KOPT-K1 (cell line): ENCODE data around the gene SLC5A1.

ENCODE experiments used
- H3K27ac ChIP-seq: fragments of 200-600 bp; sonication (generic); 2 replicates; pipeline ENCODE4 v1.5.1; 2016; ENCODE audit warnings: antibody characterized with exemption, mild to moderate bottlenecking, low read depth, low read length; ENCODE audit not compliant: poor library complexity, severe bottlenecking
- H3K36me3 ChIP-seq: fragments of 200-600 bp; sonication (generic); 2 replicates; pipeline ENCODE4 v1.5.1; 2017; ENCODE audit warnings: antibody characterized with exemption, mild to moderate bottlenecking, low read length, moderate library complexity; ENCODE audit not compliant: insufficient read depth
- H3K9me3 ChIP-seq: fragments of 200-600 bp; sonication (generic); 2 replicates; pipeline ENCODE4 v1.5.1; 2017; ENCODE audit warnings: antibody characterized with exemption, low read length, mild to moderate bottlenecking; ENCODE audit not compliant: insufficient read depth, poor library complexity, severe bottlenecking

Gene SLC5A1

GRCh38 chr22:32042924-32043323 is at the start of gene SLC5A1:
SLC5A1 (plus strand) TSS chr22:32043261; CDS start chr22:32043282, 21 bp downstream.
- Histone ChIP-seq H3K36me3 (no peaks in the 10 kb centered on the region), H3K27ac (no peak within 1 kb of the TSS), H3K9me3 (no peaks in the 10 kb centered on the region)

GRCh38 chr22:31995046-31995445 is 48.0 kb upstream of the SLC5A1 start:
- H3K9me3 ChIP-seq, result no peaks in the 10 kb centered on the region
- no peak overlapping the region for H3K27ac ChIP-seq
- no peaks in the 10 kb centered on the region for H3K36me3 ChIP-seq

GRCh38 chr22:31995807-31996206 is 47.3 kb upstream of the SLC5A1 start:
- H3K9me3 ChIP-seq, result no peaks in the 10 kb centered on the region
- H3K27ac ChIP-seq, result no peak overlapping the region
- no peaks in the 10 kb centered on the region for H3K36me3 ChIP-seq

- Histone ChIP-seq H3K27ac (no peak overlapping the region), H3K9me3 (no peaks in the 10 kb centered on the region), H3K36me3 (no peaks in the 10 kb centered on the region)
Observed at GRCh38 chr22:31998784-31999385, 44.2 kb upstream of the SLC5A1 start.

- no peaks in the 10 kb centered on the region for H3K36me3 ChIP-seq
- no peak overlapping the region for H3K27ac ChIP-seq
- no peaks in the 10 kb centered on the region for H3K9me3 ChIP-seq
Observed at GRCh38 chr22:32000181-32000580, 42.9 kb upstream of the SLC5A1 start.

GRCh38 chr22:32005453-32005852 is 37.6 kb upstream of the SLC5A1 start:
- Histone ChIP-seq H3K36me3 (no peaks in the 10 kb centered on the region), H3K9me3 (no peaks in the 10 kb centered on the region), H3K27ac (no peak overlapping the region)

- Histone ChIP-seq H3K36me3 (no peaks in the 10 kb centered on the region), H3K27ac (no peak overlapping the region), H3K9me3 (peaks cover 16% of the 10 kb centered on the region)
Observed at GRCh38 chr22:32013200-32013599, 29.9 kb upstream of the SLC5A1 start.

GRCh38 chr22:32016081-32016480 is 27.0 kb upstream of the SLC5A1 start:
- peaks cover 20% of the 10 kb centered on the region for H3K9me3 ChIP-seq
- no peaks in the 10 kb centered on the region for H3K36me3 ChIP-seq
- no peak overlapping the region for H3K27ac ChIP-seq

- Histone ChIP-seq H3K9me3 (peaks cover 16% of the 10 kb centered on the region), H3K27ac (no peak overlapping the region), H3K36me3 (no peaks in the 10 kb centered on the region)
Observed at GRCh38 chr22:32018056-32018455, 25.0 kb upstream of the SLC5A1 start.

- no peak overlapping the region for H3K27ac ChIP-seq
- H3K36me3 ChIP-seq, result no peaks in the 10 kb centered on the region
- peaks cover 6% of the 10 kb centered on the region for H3K9me3 ChIP-seq
Observed at GRCh38 chr22:32020117-32020516, 22.9 kb upstream of the SLC5A1 start.

GRCh38 chr22:32021716-32022115 is 21.3 kb upstream of the SLC5A1 start:
- Histone ChIP-seq H3K27ac (no peak overlapping the region), H3K9me3 (peaks cover 6% of the 10 kb centered on the region), H3K36me3 (no peaks in the 10 kb centered on the region)

GRCh38 chr22:32023251-32023827 is 19.7 kb upstream of the SLC5A1 start:
- Histone ChIP-seq H3K9me3 (peaks cover 6% of the 10 kb centered on the region), H3K36me3 (no peaks in the 10 kb centered on the region), H3K27ac (no peak overlapping the region)

GRCh38 chr22:32024796-32025195 is 18.3 kb upstream of the SLC5A1 start:
- Histone ChIP-seq H3K27ac (no peak overlapping the region), H3K36me3 (no peaks in the 10 kb centered on the region), H3K9me3 (peaks cover 6% of the 10 kb centered on the region)

- Histone ChIP-seq H3K27ac (no peak overlapping the region), H3K9me3 (no peaks in the 10 kb centered on the region), H3K36me3 (no peaks in the 10 kb centered on the region)
Observed at GRCh38 chr22:32030518-32031247, 12.4 kb upstream of the SLC5A1 start.

GRCh38 chr22:32031466-32031865 is 11.6 kb upstream of the SLC5A1 start:
- H3K27ac ChIP-seq, result no peak overlapping the region
- no peaks in the 10 kb centered on the region for H3K9me3 ChIP-seq
- no peaks in the 10 kb centered on the region for H3K36me3 ChIP-seq

GRCh38 chr22:32034275-32034674 is 8.8 kb upstream of the SLC5A1 start:
- no peaks in the 10 kb centered on the region for H3K9me3 ChIP-seq
- no peak overlapping the region for H3K27ac ChIP-seq
- no peaks in the 10 kb centered on the region for H3K36me3 ChIP-seq
